ENCODE results near the gene OR52I2. TPM values are rescaled to one million over a fixed set of nuclear protein-coding genes. Genes with fewer than 3 reads are reported as not detected.

The OR52I2 gene
- total and polyA plus RNA-seq, 2 donors (not counting 1 experiment from before 2014, with no cell fraction given) = not detected

GRCh38 chr11:4580124-4580523 lies 1.4 kb upstream of the OR52I2 start:
- Histone ChIP-seq H3K27me3 (ENCODE audit: control insufficient read depth, insufficient read depth, low read length) (no peaks in the 10 kb centered on the region), H3K9ac (ENCODE audit: insufficient read depth, low read length) (no peak overlapping the region), H3K9me3 (ENCODE audit: control insufficient read depth, insufficient read depth, low read depth, low read length) (no peaks in the 10 kb centered on the region), H3K79me2 (ENCODE audit: control insufficient read depth, insufficient read depth, low read length) (no peaks in the 10 kb centered on the region), H2AFZ (ENCODE audit: low read length) (no peak overlapping the region), H3K4me2 (ENCODE audit: extremely low read depth, insufficient read depth, low read length) (no peak overlapping the region), H3K4me3 (replicated peaks in 1 of 4; ENCODE audit: control extremely low read depth in 1 of 4, insufficient read depth in 1 of 4, low read depth in 3 of 4, low read length in 4 of 4) (no peak overlapping the region), H4K20me1 (ENCODE audit: control insufficient read depth, extremely low read depth, insufficient read depth, low read length) (no peaks in the 10 kb centered on the region), H3K4me1 (ENCODE audit: control insufficient read depth, extremely low read depth, insufficient read depth, low read length) (no peaks in the 10 kb centered on the region), H3K36me3 (ENCODE audit: control insufficient read depth, insufficient read depth, low read length) (no peaks in the 10 kb centered on the region), H3K27ac (ENCODE audit: insufficient read depth, low read length) (no peak overlapping the region)
- TF ChIP-seq EZH2 (IDR thresholded peaks at IDR 0.05; ENCODE audit: low read length, missing control alignments) = no peak
- no peak for TF ChIP-seq CTCF (conservative IDR thresholded peaks at IDR 0.05 in 1 of 2, IDR thresholded peaks at IDR 0.05 in 1 of 2; ENCODE audit: low read depth in 1 of 2, low read length in 2 of 2)
- no peak for DNase-seq (ENCODE audit: low read depth in 2 of 2)

- Histone ChIP-seq H3K4me1 (ENCODE audit: control insufficient read depth, extremely low read depth, insufficient read depth, low read length) (no peaks in the 10 kb centered on the region), H3K9me3 (ENCODE audit: control insufficient read depth, insufficient read depth, low read depth, low read length) (no peaks in the 10 kb centered on the region), H3K36me3 (ENCODE audit: control insufficient read depth, insufficient read depth, low read length) (no peaks in the 10 kb centered on the region), H3K27ac (ENCODE audit: insufficient read depth, low read length) (no peak overlapping the region), H3K4me2 (ENCODE audit: extremely low read depth, insufficient read depth, low read length) (no peak overlapping the region), H3K9ac (ENCODE audit: insufficient read depth, low read length) (no peak overlapping the region), H4K20me1 (ENCODE audit: control insufficient read depth, extremely low read depth, insufficient read depth, low read length) (no peaks in the 10 kb centered on the region), H3K4me3 (replicated peaks in 1 of 4; ENCODE audit: control extremely low read depth in 1 of 4, insufficient read depth in 1 of 4, low read depth in 3 of 4, low read length in 4 of 4) (no peak overlapping the region), H2AFZ (ENCODE audit: low read length) (no peak overlapping the region), H3K27me3 (ENCODE audit: control insufficient read depth, insufficient read depth, low read length) (no peaks in the 10 kb centered on the region), H3K79me2 (ENCODE audit: control insufficient read depth, insufficient read depth, low read length) (no peaks in the 10 kb centered on the region)
- TF ChIP-seq CTCF (conservative IDR thresholded peaks at IDR 0.05 in 1 of 2, IDR thresholded peaks at IDR 0.05 in 1 of 2; ENCODE audit: low read depth in 1 of 2, low read length in 2 of 2) (no peak), EZH2 (IDR thresholded peaks at IDR 0.05; ENCODE audit: low read length, missing control alignments) (no peak)
- DNase-seq (ENCODE audit: low read depth in 2 of 2) = no peak
These were observed 7.5 kb downstream of the OR52I2 start for GRCh38 chr11:4589017-4589416.

GRCh38 chr11:4593739-4594138 lies 12.2 kb downstream of the OR52I2 start, which contains the start of gene OR52I1:
Gene OR52I1, plus strand, starts transcription at chr11:4594039. Its CDS starts 0 bp downstream, at chr11:4594039.
- TF ChIP-seq EZH2 (IDR thresholded peaks at IDR 0.05; ENCODE audit: low read length, missing control alignments) = no peak
- no peak for TF ChIP-seq CTCF (conservative IDR thresholded peaks at IDR 0.05 in 1 of 2, IDR thresholded peaks at IDR 0.05 in 1 of 2; ENCODE audit: low read depth in 1 of 2, low read length in 2 of 2)
- Histone ChIP-seq H3K4me3 (replicated peaks in 1 of 4; ENCODE audit: control extremely low read depth in 1 of 4, insufficient read depth in 1 of 4, low read depth in 3 of 4, low read length in 4 of 4) (no peak within 1 kb of the TSS), H3K9me3 (ENCODE audit: control insufficient read depth, insufficient read depth, low read depth, low read length) (no peaks in the 10 kb centered on the region), H3K9ac (ENCODE audit: insufficient read depth, low read length) (no peak within 1 kb of the TSS), H3K27me3 (ENCODE audit: control insufficient read depth, insufficient read depth, low read length) (no peaks in the 10 kb centered on the region), H2AFZ (ENCODE audit: low read length) (no peak within 1 kb of the TSS), H3K4me2 (ENCODE audit: extremely low read depth, insufficient read depth, low read length) (no peak within 1 kb of the TSS), H3K36me3 (ENCODE audit: control insufficient read depth, insufficient read depth, low read length) (no peaks in the 10 kb centered on the region), H3K79me2 (ENCODE audit: control insufficient read depth, insufficient read depth, low read length) (no peaks in the 10 kb centered on the region), H3K4me1 (ENCODE audit: control insufficient read depth, extremely low read depth, insufficient read depth, low read length) (no peaks in the 10 kb centered on the region), H3K27ac (ENCODE audit: insufficient read depth, low read length) (no peak within 1 kb of the TSS), H4K20me1 (ENCODE audit: control insufficient read depth, extremely low read depth, insufficient read depth, low read length) (no peaks in the 10 kb centered on the region)
- no peak for DNase-seq (ENCODE audit: low read depth in 2 of 2)

Measured in fibroblast of lung (primary cell).